Astrocyte (in vitro differentiated cells and primary cell): ENCODE measurements around the gene EIF4G3. TPM values are rescaled to one million over a fixed set of nuclear protein-coding genes. Genes with fewer than 3 reads are reported as not detected.

Source experiments
- DNase-seq: peaks from one replicate; pipeline ENCODE4 v3.0.0-alpha.2; 2010; ENCODE audit warnings: low read depth
- FAIRE-seq: peaks from 2 replicates; lab custom pipeline; 2011; peaks lifted over from hg19 to GRCh38; lab: Jason Lieb, UNC
- H2AFZ ChIP-seq: 2 replicates; pipeline ENCODE4 v1.6.0; 2012; ENCODE audit warnings: low read depth, low read length, inconsistent platforms
- H3K27ac ChIP-seq: 2 replicates; pipeline ENCODE4 v1.5.1; 2011; ENCODE audit warnings: low read depth, low read length, inconsistent platforms
- H3K27me3 ChIP-seq: 2 replicates; pipeline ENCODE4 v1.6.0; 2011; ENCODE audit warnings: low read length, inconsistent platforms; ENCODE audit not compliant: insufficient read depth
- H3K36me3 ChIP-seq: 2 replicates; pipeline ENCODE4 v1.5.1; 2011; ENCODE audit warnings: low read length, inconsistent platforms; ENCODE audit not compliant: insufficient read depth
- H3K4me1 ChIP-seq: 2 replicates; pipeline ENCODE4 v1.5.1; 2011; ENCODE audit warnings: low read length, inconsistent platforms; ENCODE audit not compliant: insufficient read depth
- H3K4me2 ChIP-seq: 2 replicates; pipeline ENCODE4 v1.6.0; 2012; ENCODE audit warnings: low read length, inconsistent platforms
- H3K4me3 ChIP-seq: 2 replicates; pipeline ENCODE4 v1.5.1; 2011; ENCODE audit warnings: low read depth, mild to moderate bottlenecking, low read length, inconsistent platforms; ENCODE audit not compliant: insufficient read depth
- H3K79me2 ChIP-seq: 2 replicates; pipeline ENCODE4 v1.6.0; 2012; ENCODE audit warnings: mild to moderate bottlenecking, low read length, inconsistent platforms; ENCODE audit not compliant: insufficient read depth
- H3K9ac ChIP-seq: 2 replicates; pipeline ENCODE4 v1.6.0; 2012; ENCODE audit warnings: mild to moderate bottlenecking, low read length, inconsistent platforms
- H3K9me3 ChIP-seq: 2 replicates; pipeline ENCODE4 v1.5.1; 2012; ENCODE audit warnings: low read depth, mild to moderate bottlenecking, low read length, inconsistent platforms; ENCODE audit not compliant: insufficient read depth
- H4K20me1 ChIP-seq: 2 replicates; pipeline ENCODE4 v1.6.0; 2012; ENCODE audit warnings: low read length, inconsistent platforms; ENCODE audit not compliant: insufficient read depth
- H3K27ac Mint-ChIP-seq: one replicate; pipeline ENCODE4 v1.8.0; 2021; ENCODE audit warnings: mild to moderate bottlenecking, mixed read lengths; ENCODE audit not compliant: unreplicated experiment
- H3K27me3 Mint-ChIP-seq: one replicate; pipeline ENCODE4 v1.8.0; 2021; ENCODE audit warnings: low read depth, mixed read lengths; ENCODE audit not compliant: unreplicated experiment
- H3K36me3 Mint-ChIP-seq: one replicate; pipeline ENCODE4 v1.8.0; 2021; ENCODE audit warnings: low read depth, mixed read lengths; ENCODE audit not compliant: unreplicated experiment
- H3K4me1 Mint-ChIP-seq: one replicate; pipeline ENCODE4 v1.8.0; 2021; ENCODE audit warnings: low read depth, mixed read lengths; ENCODE audit not compliant: unreplicated experiment
- H3K4me3 Mint-ChIP-seq: one replicate; pipeline ENCODE4 v1.8.0; 2021; ENCODE audit warnings: mild to moderate bottlenecking, moderate library complexity, mixed read lengths; ENCODE audit not compliant: unreplicated experiment
- H3K9me3 Mint-ChIP-seq: one replicate; pipeline ENCODE4 v1.8.0; 2021; ENCODE audit warnings: mild to moderate bottlenecking, mixed read lengths; ENCODE audit not compliant: unreplicated experiment
- EZH2 ChIP-seq: IDR thresholded peaks from 2 replicates; pipeline ENCODE4 v1.6.1; 2012; ENCODE audit warnings: mild to moderate bottlenecking, low read length, inconsistent platforms; ENCODE audit not compliant: insufficient read depth
- total RNA-seq: library from RNA; stranded (reverse); gene quantifications from 2 replicates; pipeline ENCODE4 v1.2.1, GENCODE V29; 2021
- TF ChIP-seq, protein P1 (sequence below): IDR thresholded peaks from 2 replicates; pipeline ENCODE4 v1.5.1; 2011; ENCODE audit warnings: low read depth, mild to moderate bottlenecking, inconsistent platforms, low read length, moderate library complexity; ENCODE audit not compliant: insufficient read depth

EIF4G3 gene
- total RNA-seq, 1 donor from 2014 or later = 76.1 TPM

DNA sequence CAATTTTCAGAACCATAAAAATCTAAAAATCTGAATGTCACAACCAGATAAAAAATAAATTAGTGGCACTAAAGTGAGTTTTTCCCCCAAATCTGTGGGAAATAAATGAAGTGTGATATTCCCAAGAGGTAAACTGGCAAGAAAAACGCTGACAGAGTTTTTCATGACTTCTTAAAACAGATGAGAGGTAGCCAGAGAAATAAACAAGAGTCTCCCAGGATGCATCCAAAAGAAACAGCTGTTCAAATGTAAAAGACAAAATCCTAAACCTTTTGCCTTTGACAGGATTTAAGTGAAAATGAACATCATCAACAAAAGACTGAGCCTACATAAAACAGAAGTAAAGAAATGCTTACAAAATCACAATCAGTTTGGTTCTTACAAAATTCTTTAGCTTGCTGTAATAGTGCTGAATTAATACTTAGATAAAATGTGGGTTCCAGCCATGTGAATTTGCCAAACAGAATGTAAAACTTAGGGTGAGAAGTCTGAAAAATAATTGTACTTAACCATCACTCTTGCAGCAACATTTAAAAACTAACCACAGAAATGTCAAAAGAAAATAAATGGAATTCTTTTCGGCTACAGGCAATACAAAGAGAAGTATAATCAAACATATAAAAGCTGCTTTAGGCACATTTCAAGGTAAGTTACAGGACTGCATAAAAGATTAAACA, 133.6 kb downstream of the EIF4G3 start:
- peaks cover 84% of the 10 kb centered on the region for H3K79me2 ChIP-seq

DNA sequence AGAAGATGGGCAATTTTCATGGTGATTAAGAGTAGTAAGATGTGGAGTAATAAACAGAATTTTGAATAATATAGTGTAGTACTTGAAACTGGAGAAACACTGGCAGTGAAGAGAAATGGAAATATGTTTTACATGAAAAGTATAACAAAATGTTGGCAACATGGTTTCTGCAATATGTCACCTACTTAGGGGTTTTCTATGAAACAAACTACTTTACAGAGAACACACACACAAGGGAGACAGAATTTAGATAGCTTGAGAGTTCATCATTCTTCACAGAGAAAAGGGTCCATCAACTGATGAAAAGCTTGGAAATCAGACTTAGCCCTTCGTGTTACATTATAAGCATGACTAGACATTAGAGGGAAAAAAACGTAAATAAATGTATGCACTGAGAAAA, 135.2 kb downstream of the EIF4G3 start:
- no peak overlapping the region for H3K4me3 Mint-ChIP-seq
- H2AFZ ChIP-seq = no peak overlapping the region
- H3K27ac ChIP-seq = no peak overlapping the region
- TF ChIP-seq, protein P1, sequence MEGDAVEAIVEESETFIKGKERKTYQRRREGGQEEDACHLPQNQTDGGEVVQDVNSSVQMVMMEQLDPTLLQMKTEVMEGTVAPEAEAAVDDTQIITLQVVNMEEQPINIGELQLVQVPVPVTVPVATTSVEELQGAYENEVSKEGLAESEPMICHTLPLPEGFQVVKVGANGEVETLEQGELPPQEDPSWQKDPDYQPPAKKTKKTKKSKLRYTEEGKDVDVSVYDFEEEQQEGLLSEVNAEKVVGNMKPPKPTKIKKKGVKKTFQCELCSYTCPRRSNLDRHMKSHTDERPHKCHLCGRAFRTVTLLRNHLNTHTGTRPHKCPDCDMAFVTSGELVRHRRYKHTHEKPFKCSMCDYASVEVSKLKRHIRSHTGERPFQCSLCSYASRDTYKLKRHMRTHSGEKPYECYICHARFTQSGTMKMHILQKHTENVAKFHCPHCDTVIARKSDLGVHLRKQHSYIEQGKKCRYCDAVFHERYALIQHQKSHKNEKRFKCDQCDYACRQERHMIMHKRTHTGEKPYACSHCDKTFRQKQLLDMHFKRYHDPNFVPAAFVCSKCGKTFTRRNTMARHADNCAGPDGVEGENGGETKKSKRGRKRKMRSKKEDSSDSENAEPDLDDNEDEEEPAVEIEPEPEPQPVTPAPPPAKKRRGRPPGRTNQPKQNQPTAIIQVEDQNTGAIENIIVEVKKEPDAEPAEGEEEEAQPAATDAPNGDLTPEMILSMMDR = no peak
- no peak for TF ChIP-seq EZH2
- peaks cover 14% of the 10 kb centered on the region for H3K4me1 ChIP-seq
- H3K4me3 ChIP-seq = no peak overlapping the region
- peaks cover 84% of the 10 kb centered on the region for H3K79me2 ChIP-seq
- peaks cover 84% of the 10 kb centered on the region for H4K20me1 ChIP-seq
- H3K27me3 Mint-ChIP-seq = no peaks in the 10 kb centered on the region
- no peaks in the 10 kb centered on the region for H3K27me3 ChIP-seq
- H3K9me3 Mint-ChIP-seq = no peaks in the 10 kb centered on the region
- DNase-seq (no peak), FAIRE-seq (no peak)
- H3K9ac ChIP-seq = no peak overlapping the region
- H3K36me3 ChIP-seq = no peaks in the 10 kb centered on the region
- H3K9me3 ChIP-seq = no peaks in the 10 kb centered on the region
- no peak overlapping the region for H3K27ac Mint-ChIP-seq
- no peak overlapping the region for H3K4me2 ChIP-seq
- peaks cover 6% of the 10 kb centered on the region for H3K36me3 Mint-ChIP-seq
- H3K4me1 Mint-ChIP-seq = peaks cover 25% of the 10 kb centered on the region

More for the DNA sequence above, 133.6 kb downstream of the EIF4G3 start:
- peaks cover 14% of the 10 kb centered on the region for H3K4me1 ChIP-seq
- H3K4me3 Mint-ChIP-seq = no peak overlapping the region
- H3K9ac ChIP-seq = peak overlapping the region; percentile 53
- DNase-seq (peak; percentile 94), FAIRE-seq (peak; percentile 84)
- H3K4me1 Mint-ChIP-seq = peaks cover 25% of the 10 kb centered on the region
- H3K36me3 ChIP-seq = no peaks in the 10 kb centered on the region
- no peaks in the 10 kb centered on the region for H3K27me3 ChIP-seq
- H3K9me3 Mint-ChIP-seq = no peaks in the 10 kb centered on the region
- H3K36me3 Mint-ChIP-seq = peaks cover 6% of the 10 kb centered on the region
- peak overlapping the region; percentile 54 for H3K4me2 ChIP-seq
- H3K27ac Mint-ChIP-seq = peak overlapping the region; percentile 43
- no peaks in the 10 kb centered on the region for H3K27me3 Mint-ChIP-seq
- peak overlapping the region; percentile 13 for H3K4me3 ChIP-seq
- H3K27ac ChIP-seq = peak overlapping the region; percentile 59
- no peaks in the 10 kb centered on the region for H3K9me3 ChIP-seq
- no peak for TF ChIP-seq EZH2
- TF ChIP-seq, protein P1 = no peak
- no peak overlapping the region for H2AFZ ChIP-seq
- H4K20me1 ChIP-seq = peaks cover 85% of the 10 kb centered on the region

DNA sequence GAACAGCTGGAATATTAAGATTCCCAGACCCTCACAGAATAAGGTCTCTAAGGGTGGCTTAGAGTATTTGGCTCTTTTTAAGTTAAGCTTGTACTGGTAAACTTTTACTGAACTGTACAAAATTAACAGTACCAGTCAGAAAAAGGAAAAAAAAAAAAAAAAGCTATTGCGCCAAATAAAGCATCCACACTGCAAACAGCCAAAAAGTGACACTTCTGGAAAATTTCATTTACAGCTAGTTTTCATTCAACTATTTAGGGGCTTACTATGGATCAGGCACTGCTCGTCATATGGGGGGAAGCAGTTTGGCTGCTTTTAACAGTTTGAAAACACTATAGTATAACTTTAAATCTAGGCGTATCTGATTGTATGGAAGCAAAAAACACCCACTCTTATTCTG, 139.6 kb downstream of the EIF4G3 start:
- Histone ChIP-seq H3K79me2 (peaks cover 93% of the 10 kb centered on the region), H3K27ac (no peak overlapping the region), H2AFZ (no peak overlapping the region), H3K4me1 (no peaks in the 10 kb centered on the region), H3K9ac (no peak overlapping the region), H3K4me3 (no peak overlapping the region), H4K20me1 (peaks cover 74% of the 10 kb centered on the region), H3K36me3 (no peaks in the 10 kb centered on the region), H3K27me3 (no peaks in the 10 kb centered on the region), H3K4me2 (no peak overlapping the region), H3K9me3 (no peaks in the 10 kb centered on the region)
- TF ChIP-seq EZH2 = no peak
- TF ChIP-seq, protein P1 = no peak
- peaks cover 8% of the 10 kb centered on the region for H3K36me3 Mint-ChIP-seq
- H3K4me3 Mint-ChIP-seq = no peak overlapping the region
- H3K27me3 Mint-ChIP-seq = no peaks in the 10 kb centered on the region
- no peak overlapping the region for H3K27ac Mint-ChIP-seq
- FAIRE-seq (no peak), DNase-seq (no peak)
- no peaks in the 10 kb centered on the region for H3K9me3 Mint-ChIP-seq
- peaks cover 4% of the 10 kb centered on the region for H3K4me1 Mint-ChIP-seq
